H1 (cell line): Measurements from ENCODE around the gene LAP3. TPM values are rescaled to one million over a fixed set of nuclear protein-coding genes. Genes with fewer than 3 reads are reported as not detected.
"Not testable (repeated sequence)": the region's sequence is repeated elsewhere in the genome, so short reads cannot be mapped to it uniquely, and the experiment has no call there.

Source experiments
- CTCF ChIA-PET: fragments of 300-600 bp; sonication (Branson Sonifier 250); formaldehyde crosslinking; loops from one replicate; lab custom pipeline; 2021; ENCODE audit not compliant: partially characterized antibody; lab: Charles Lee
- POLR2A ChIA-PET: fragments of 300-600 bp; sonication (Branson Sonifier 250); formaldehyde crosslinking; loops from one replicate; lab custom pipeline; 2021; ENCODE audit warnings: inconsistent platforms; ENCODE audit not compliant: partially characterized antibody; lab: Charles Lee
- DNase-seq, 2 experiments: peaks; one replicate each; pipeline versions ENCODE4 v3.0.0 to v3.0.0-alpha.2; 2010 to 2022; ENCODE audit warnings: low spot score in 2 of 2, low read depth in 1 of 2, mixed read lengths in 1 of 2
- FAIRE-seq: peaks from 2 replicates; lab custom pipeline; 2011; peaks lifted over from hg19 to GRCh38; lab: Jason Lieb, UNC
- H2AFZ ChIP-seq: 2 replicates; pipeline ENCODE4 v1.8.1; 2012; ENCODE audit warnings: low read length, inconsistent platforms
- H2AK5ac ChIP-seq: 2 replicates; pipeline ENCODE4 v1.6.1; 2013; ENCODE audit warnings: low read depth, low read length
- H2BK120ac ChIP-seq: replicated peaks from 2 replicates; pipeline ENCODE3; 2013; ENCODE audit warnings: low read depth, low read length, inconsistent platforms
- H2BK12ac ChIP-seq: 2 replicates; pipeline ENCODE4 v1.6.1; 2013; ENCODE audit warnings: low read depth, low read length
- H2BK15ac ChIP-seq: 2 replicates; pipeline ENCODE4 v1.6.1; 2013; ENCODE audit warnings: low read length
- H2BK20ac ChIP-seq: 2 replicates; pipeline ENCODE4 v1.6.1; 2013; ENCODE audit warnings: low read length
- H2BK5ac ChIP-seq: 2 replicates; pipeline ENCODE4 v1.6.1; 2013; ENCODE audit warnings: low read depth, low read length
- H3K14ac ChIP-seq: 2 replicates; pipeline ENCODE4 v1.6.1; 2013; ENCODE audit warnings: inconsistent platforms; ENCODE audit not compliant: insufficient read length
- H3K18ac ChIP-seq: 2 replicates; pipeline ENCODE4 v1.6.1; 2013; ENCODE audit warnings: low read length; ENCODE audit errors: extremely low read depth
- H3K23ac ChIP-seq: 2 replicates; pipeline ENCODE4 v1.6.1; 2013; ENCODE audit warnings: inconsistent platforms; ENCODE audit not compliant: insufficient read length
- H3K23me2 ChIP-seq: 2 replicates; pipeline ENCODE4 v1.6.1; 2013; ENCODE audit warnings: low read depth, low read length
- H3K27ac ChIP-seq: 2 replicates; pipeline ENCODE4 v1.6.1; 2011; ENCODE audit warnings: low read depth, low read length, inconsistent platforms
- H3K27me3 ChIP-seq, 4 experiments: replicated peaks in 1 of 4; 1 replicate in 1 of 4; 2 replicates in 3 of 4; pipeline versions ENCODE4 v1.6.1 to v1.8.1; 2011 to 2013; ENCODE audit warnings: low read length in 3 of 4, mild to moderate bottlenecking in 3 of 4, inconsistent platforms in 2 of 4, mixed read lengths in 2 of 4, moderate library complexity in 1 of 4; ENCODE audit not compliant: control insufficient read depth in 3 of 4, insufficient read depth in 3 of 4; ENCODE audit errors: extremely low read depth in 1 of 4
- H3K36me3 ChIP-seq, 4 experiments: 2 replicates each; pipeline versions ENCODE4 v1.6.1 to v1.8.1; 2011 to 2013; ENCODE audit warnings: mild to moderate bottlenecking in 4 of 4, low read length in 3 of 4, moderate library complexity in 2 of 4, control low read depth in 1 of 4, inconsistent platforms in 1 of 4; ENCODE audit not compliant: insufficient read depth in 4 of 4, control insufficient read depth in 2 of 4
- H3K4ac ChIP-seq: replicated peaks from 2 replicates; pipeline ENCODE3; 2013; ENCODE audit warnings: low read length, low read depth, mixed read lengths, inconsistent platforms; ENCODE audit not compliant: insufficient read length
- H3K4me1 ChIP-seq, 4 experiments: replicated peaks in 1 of 4; 1 replicate in 1 of 4; 2 replicates in 3 of 4; pipeline versions ENCODE4 v1.6.1 to v1.8.1; 2011 to 2013; ENCODE audit warnings: low read length in 3 of 4, inconsistent platforms in 2 of 4, mixed read lengths in 1 of 4; ENCODE audit not compliant: insufficient read depth in 4 of 4, control insufficient read depth in 3 of 4
- H3K4me2 ChIP-seq, 2 experiments: 2 replicates each; pipeline versions ENCODE4 v1.6.1 to v1.8.1; 2011 to 2013; ENCODE audit warnings: low read depth in 2 of 2, low read length in 2 of 2, control low read depth in 1 of 2, inconsistent platforms in 1 of 2, mild to moderate bottlenecking in 1 of 2; ENCODE audit not compliant: insufficient read depth in 1 of 2
- H3K4me3 ChIP-seq, 4 experiments: fragments of 200-600, 300-600 bp in 1 of 4; sonication (generic), shearing (Covaris generic), sonication (Bioruptor Twin) in 1 of 4; 2 replicates each; pipeline versions ENCODE4 v1.5.1 to v1.8.1; 2011 to 2016; ENCODE audit warnings: low read length in 4 of 4, low read depth in 3 of 4, control low read depth in 2 of 4, inconsistent platforms in 2 of 4, mild to moderate bottlenecking in 2 of 4, mixed read lengths in 1 of 4, moderate library complexity in 1 of 4; ENCODE audit not compliant: insufficient read depth in 2 of 4; ENCODE audit errors: extremely low read depth in 1 of 4
- H3K56ac ChIP-seq: replicated peaks from 2 replicates; pipeline ENCODE3; 2013; ENCODE audit warnings: low read depth, mild to moderate bottlenecking, mixed read lengths, low read length, inconsistent platforms; ENCODE audit not compliant: insufficient read length
- H3K79me1 ChIP-seq: 2 replicates; pipeline ENCODE4 v1.6.1; 2013; ENCODE audit warnings: low read depth, low read length, control low read depth
- H3K79me2 ChIP-seq, 2 experiments: 2 replicates each; pipeline versions ENCODE4 v1.6.1 to v1.8.1; 2012 to 2013; ENCODE audit warnings: low read length in 2 of 2, mild to moderate bottlenecking in 2 of 2, inconsistent platforms in 1 of 2; ENCODE audit not compliant: insufficient read depth in 2 of 2, control insufficient read depth in 1 of 2
- H3K9ac ChIP-seq, 4 experiments: replicated peaks in 1 of 4; 1 replicate in 1 of 4; 2 replicates in 3 of 4; pipeline versions ENCODE4 v1.6.1 to v1.8.1; 2011 to 2013; ENCODE audit warnings: low read depth in 3 of 4, low read length in 3 of 4, control low read depth in 2 of 4, mild to moderate bottlenecking in 2 of 4, moderate library complexity in 2 of 4, inconsistent platforms in 1 of 4; ENCODE audit errors: extremely low read depth in 1 of 4
- H3K9me3 ChIP-seq, 2 experiments: 2 replicates each; pipeline versions ENCODE4 v1.6.1 to v1.8.1; 2012 to 2013; ENCODE audit warnings: mild to moderate bottlenecking in 2 of 2, moderate library complexity in 2 of 2, control low read depth in 1 of 2, inconsistent platforms in 1 of 2, low read depth in 1 of 2, low read length in 1 of 2, mixed read lengths in 1 of 2; ENCODE audit not compliant: insufficient read depth in 2 of 2
- H4K20me1 ChIP-seq, 2 experiments: replicated peaks in 1 of 2; 2 replicates each; pipeline versions ENCODE3 to v1.8.1; 2011 to 2013; ENCODE audit warnings: inconsistent platforms in 2 of 2, low read length in 2 of 2, mild to moderate bottlenecking in 1 of 2; ENCODE audit not compliant: insufficient read depth in 2 of 2, control insufficient read depth in 1 of 2
- H4K5ac ChIP-seq: 2 replicates; pipeline ENCODE4 v1.6.1; 2013; ENCODE audit warnings: low read length, low read depth, mixed read lengths, inconsistent platforms; ENCODE audit not compliant: insufficient read length
- H4K8ac ChIP-seq: 2 replicates; pipeline ENCODE4 v1.8.0; 2013; ENCODE audit warnings: mild to moderate bottlenecking, moderate library complexity, low read length, inconsistent platforms; ENCODE audit not compliant: insufficient read depth; ENCODE audit errors: extremely low read depth
- H4K91ac ChIP-seq: replicated peaks from 2 replicates; pipeline ENCODE3; 2013; ENCODE audit warnings: low read length, mixed read lengths, inconsistent platforms; ENCODE audit not compliant: insufficient read length
- WGBS, 2 experiments: shearing (Covaris generic) in 1 of 2; methylation state at CpG; one replicate each; pipeline versions ENCODE4 v1.1.6 to v1.1.7; 2013 to 2015; ENCODE audit warnings: low lambda C conversion rate in 2 of 2, mixed read lengths in 2 of 2, inconsistent platforms in 1 of 2, low coverage in 1 of 2, missing lambda C conversion rate in 1 of 2; ENCODE audit not compliant: insufficient replicate concordance in 2 of 2, insufficient coverage in 1 of 2, insufficient read length in 1 of 2; ENCODE audit errors: extremely low coverage in 1 of 2, missing lambda C conversion rate in 1 of 2; 5-methylcytosine and 5-hydroxymethylcytosine counted together
- polyA plus RNA-seq, 7 experiments: library from polyadenylated mRNA; depleted of rRNA in 3 of 7; stranded (reverse) in 5 of 7; unstranded in 2 of 7; fragments of >200 nt in 5 of 7; fragments of 200-250 nt in 2 of 7; gene quantifications; 1 replicate in 5 of 7; 2 replicates in 1 of 7; 4 replicates in 1 of 7; pipeline versions ENCODE4 v1.2.1 to v1.2.3, GENCODE V29; 2011 to 2013; ENCODE audit warnings: missing spikeins in 2 of 7, mixed read lengths in 2 of 7
- total RNA-seq: library from RNA; stranded (reverse); fragmentation: NEBNext Ultra II Directional; extraction: Animal tissue kit (Norgen Biotek cat#: 25700); gene quantifications from 2 replicates; pipeline ENCODE4 v1.2.1, GENCODE V29; 2021

The LAP3 gene
- total and polyA plus RNA-seq, 2 of the 8 experiments (the other 6 are each of a cell fraction or from before 2014, with no cell fraction given), result 28.3 to 50.9 TPM

DNA sequence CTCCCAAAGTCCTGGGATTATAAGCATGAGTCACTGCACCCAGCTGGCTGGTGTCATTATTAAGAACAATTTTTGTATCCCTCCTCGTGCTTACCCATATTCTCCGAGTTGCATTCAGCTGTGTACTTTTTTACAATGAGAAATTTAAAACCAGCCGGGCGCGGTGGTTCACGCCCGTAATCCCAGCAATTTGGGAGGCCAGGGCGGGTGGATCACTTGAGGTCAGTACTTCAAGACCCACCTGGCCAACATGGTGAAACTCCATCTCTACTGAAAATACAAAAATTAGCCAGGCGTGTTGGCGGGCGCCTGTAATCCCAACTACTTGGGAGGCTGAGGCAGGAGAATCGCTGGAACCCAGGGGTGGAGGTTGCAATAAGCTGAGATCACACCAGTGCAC lies 1.8 kb upstream of the LAP3 start:
- H3K23me2 ChIP-seq, H3K27ac ChIP-seq, H2BK120ac ChIP-seq, H3K79me2 ChIP-seq, H4K20me1 ChIP-seq, H3K4ac ChIP-seq, H2BK15ac ChIP-seq, H3K79me1 ChIP-seq, H3K23ac ChIP-seq, H3K4me1 ChIP-seq, FAIRE-seq, H2BK12ac ChIP-seq, DNase-seq, H2AK5ac ChIP-seq, H3K9me3 ChIP-seq, H4K91ac ChIP-seq, H2BK20ac ChIP-seq, H3K14ac ChIP-seq, H3K18ac ChIP-seq, H3K27me3 ChIP-seq, H2BK5ac ChIP-seq, H2AFZ ChIP-seq, H4K8ac ChIP-seq, H3K4me2 ChIP-seq, H3K56ac ChIP-seq, H4K5ac ChIP-seq, H3K9ac ChIP-seq, H3K36me3 ChIP-seq, H3K4me3 ChIP-seq: not testable (repeated sequence)
- 88% methylated on average over 12 of the region's 12 CpGs; no CpG with 5 or more reads in 1 of the 2 experiments for WGBS, 2 experiments
- POLR2A ChIA-PET, result interaction anchor here (1.2 to 1.8 kb wide), 2 partner anchors 30 to 40 kb away, joined by 4 to 6 read pairs; no protein-coding TSS in a partner anchor
- CTCF ChIA-PET, result interaction anchor here (0.7 to 4.5 kb wide), 3 partner anchors 20 to 202 kb away, joined by 3 to 23 read pairs (median 3); no protein-coding TSS in a partner anchor
